Measurements from ENCODE around the gene TACR1.

GRCh38 chr2:75007819-75008218 is 191.5 kb downstream of the TACR1 start:
- TF ChIP-seq POLR2A (IDR thresholded peaks at IDR 0.05; ENCODE audit: low read depth, low read length) (no peak), TAF1 (IDR thresholded peaks at IDR 0.05; ENCODE audit: low read depth, low read length) (no peak), POLR2AphosphoS5 (IDR thresholded peaks at IDR 0.05; ENCODE audit: low read depth, low read length) (no peak), SPI1 (IDR thresholded peaks at IDR 0.05; ENCODE audit: low read depth, low read length) (no peak), POU2F2 (IDR thresholded peaks at IDR 0.05; ENCODE audit: low read depth, low read length) (no peak)
